A549 (cell line): ENCODE results near the gene LGR4. TPM values are rescaled to one million over a fixed set of nuclear protein-coding genes. Genes with fewer than 3 reads are reported as not detected.

Experiments
- ATAC-seq, 2 experiments: fragments of 200-7000 bp in 1 of 2; fragments of >200 bp in 1 of 2; cut with Nextera tagmentation in 1 of 2; cut with Tn5 transposase in 1 of 2; 3 replicates each; pipeline versions ENCODE4 v1.8.0 to v1.9.1; 2018 to 2020; ENCODE audit warnings: mild to moderate bottlenecking in 1 of 2, moderate library complexity in 1 of 2
- CTCF ChIA-PET: fragments of 300-600 bp; sonication (Branson Sonifier 250); formaldehyde crosslinking; extraction: SDS; loops from one replicate; lab custom pipeline; 2021; ENCODE audit warnings: antibody characterized with exemption, inconsistent platforms; lab: Yijun Ruan, JAX
- POLR2A ChIA-PET: fragments of 350-600 bp; formaldehyde crosslinking; extraction: SDS; loops from one replicate; lab custom pipeline; 2021; ENCODE audit warnings: antibody characterized with exemption, inconsistent platforms; lab: Yijun Ruan, JAX
- DNase-seq, 2 experiments: peaks; one replicate each; pipeline versions ENCODE4 v3.0.0 to v3.0.0-alpha.2; 2011 to 2016; ENCODE audit warnings: low read depth in 1 of 2, low spot score in 1 of 2
- FAIRE-seq: peaks from 2 replicates; lab custom pipeline; 2011; peaks lifted over from hg19 to GRCh38; lab: Jason Lieb, UNC
- H3K27ac ChIP-seq, 2 experiments: fragments of >200 bp; sonication (Bioruptor Twin); formaldehyde crosslinking; 3 replicates each; pipeline ENCODE4 v1.5.1; 2016 to 2017
- H3K4me1 ChIP-seq: fragments of >200 bp; sonication (Bioruptor Twin); formaldehyde crosslinking; 3 replicates; pipeline ENCODE4 v1.6.1; 2016
- H3K4me2 ChIP-seq: fragments of >200 bp; sonication (Bioruptor Twin); formaldehyde crosslinking; 3 replicates; pipeline ENCODE4 v1.6.1; 2016
- H3K4me3 ChIP-seq: fragments of >200 bp; sonication (Bioruptor Twin); formaldehyde crosslinking; 3 replicates; pipeline ENCODE4 v1.5.1; 2016
- H3K9me3 ChIP-seq: fragments of >200 bp; sonication (Bioruptor Twin); formaldehyde crosslinking; 3 replicates; pipeline ENCODE4 v1.6.1; 2016
- CEBPB ChIP-seq, 2 experiments: fragments of >200 bp in 1 of 2; sonication (Bioruptor Twin) in 1 of 2; formaldehyde crosslinking in 1 of 2; IDR thresholded peaks; 2 replicates each; pipeline ENCODE4 v1.6.1; 2012 to 2016
- CHD2 ChIP-seq: fragments of 150-350 bp; IDR thresholded peaks from 2 replicates; pipeline ENCODE4 v1.6.1; 2014; ENCODE audit warnings: low read length; ENCODE audit not compliant: partially characterized antibody
- CHD4 ChIP-seq: fragments of 200-600 bp; sonication (generic); IDR thresholded peaks from 2 replicates; pipeline ENCODE4 v1.6.1; 2016; ENCODE audit warnings: antibody characterized with exemption, mild to moderate bottlenecking, borderline replicate concordance
- ESRRA ChIP-seq: fragments of 150-350 bp; IDR thresholded peaks from 2 replicates; pipeline ENCODE4 v1.6.1; 2014; ENCODE audit warnings: mild to moderate bottlenecking, low read length, borderline replicate concordance
- FOSL2 ChIP-seq, 2 experiments: fragments of 450-650 bp in 1 of 2; fragments of >200 bp in 1 of 2; sonication (Bioruptor Twin) in 1 of 2; formaldehyde crosslinking; IDR thresholded peaks; 2 replicates each; pipeline versions ENCODE4 v1.5.0 to v1.6.1; 2016 to 2020; ENCODE audit warnings: mild to moderate bottlenecking in 1 of 2, moderate library complexity in 1 of 2
- GATA3 ChIP-seq: IDR thresholded peaks from 2 replicates; pipeline ENCODE4 v1.6.1; 2012; ENCODE audit warnings: borderline replicate concordance
- HEYL ChIP-seq: fragments of 250-450 bp; sonication (Bioruptor Pico); IDR thresholded peaks from 2 replicates; pipeline ENCODE4 v1.8.0; 2021; ENCODE audit warnings: mild to moderate bottlenecking, moderate library complexity
- HMGXB4 ChIP-seq: fragments of 250-450 bp; sonication (Bioruptor Pico); IDR thresholded peaks from 2 replicates; pipeline ENCODE4 v1.5.0; 2021; ENCODE audit warnings: mild to moderate bottlenecking, moderate library complexity, borderline replicate concordance
- HOXA7 ChIP-seq: fragments of 250-450 bp; sonication (Bioruptor Pico); IDR thresholded peaks from 2 replicates; pipeline ENCODE4 v1.5.0; 2020; ENCODE audit warnings: mild to moderate bottlenecking, moderate library complexity
- HOXB13 ChIP-seq: fragments of 250-450 bp; sonication (Bioruptor Pico); IDR thresholded peaks from 2 replicates; pipeline ENCODE4 v1.5.0; 2020; ENCODE audit warnings: low read depth, mild to moderate bottlenecking, moderate library complexity
- JUN ChIP-seq, 2 experiments: fragments of >200 bp; sonication (Bioruptor Twin); formaldehyde crosslinking; IDR thresholded peaks; 2 replicates in 1 of 2; 3 replicates in 1 of 2; pipeline ENCODE4 v1.6.1; 2016 to 2017
- JUNB ChIP-seq: fragments of >200 bp; sonication (Bioruptor Twin); formaldehyde crosslinking; IDR thresholded peaks from 2 replicates; pipeline ENCODE4 v1.6.1; 2016
- KDM1A ChIP-seq: fragments of 200-600 bp; sonication (generic); IDR thresholded peaks from 2 replicates; pipeline ENCODE4 v1.6.1; 2016; ENCODE audit warnings: low read depth, mild to moderate bottlenecking
- KDM5A ChIP-seq: fragments of 200-600 bp; sonication (generic); IDR thresholded peaks from 2 replicates; pipeline ENCODE4 v1.6.1; 2016; ENCODE audit warnings: antibody characterized with exemption, mild to moderate bottlenecking
- MAFK ChIP-seq: fragments of 450-650 bp; IDR thresholded peaks from 2 replicates; pipeline ENCODE4 v1.6.1; 2014; ENCODE audit not compliant: partially characterized antibody
- MYC ChIP-seq: IDR thresholded peaks from 2 replicates; pipeline ENCODE4 v1.6.1; 2012; ENCODE audit warnings: mild to moderate bottlenecking, inconsistent platforms, low read length, improper control_type of control experiment, borderline replicate concordance
- RAD21 ChIP-seq, 2 experiments: fragments of >200 bp in 1 of 2; sonication (Bioruptor Twin) in 1 of 2; formaldehyde crosslinking in 1 of 2; IDR thresholded peaks in 1 of 2; conservative IDR thresholded peaks in 1 of 2; 2 replicates in 1 of 2; 3 replicates in 1 of 2; pipeline ENCODE4 v1.6.1; 2012 to 2018; ENCODE audit warnings: inconsistent platforms in 1 of 2
- SMC3 ChIP-seq: fragments of >200 bp; sonication (Bioruptor Twin); formaldehyde crosslinking; IDR thresholded peaks from 3 replicates; pipeline ENCODE4 v1.6.1; 2018; ENCODE audit warnings: inconsistent platforms
- TFCP2L1 ChIP-seq: fragments of 250-450 bp; sonication (Bioruptor Pico); IDR thresholded peaks from 2 replicates; pipeline ENCODE4 v1.5.0; 2021; ENCODE audit warnings: mild to moderate bottlenecking
- ZNF302 ChIP-seq: fragments of 250-450 bp; sonication (Bioruptor Pico); IDR thresholded peaks from 2 replicates; pipeline ENCODE4 v1.9.0; 2021; ENCODE audit warnings: inconsistent platforms, mild to moderate bottlenecking, moderate library complexity
- ZSCAN20 ChIP-seq: fragments of 250-450 bp; sonication (Bioruptor Pico); IDR thresholded peaks from 2 replicates; pipeline ENCODE4 v1.8.0; 2022; ENCODE audit warnings: mild to moderate bottlenecking, moderate library complexity
- WGBS: methylation state at CpG from one replicate; pipeline ENCODE4 v1.1.6; 2017; ENCODE audit errors: missing lambda C conversion rate; 5-methylcytosine and 5-hydroxymethylcytosine counted together
- polyA plus RNA-seq, 4 experiments: library from polyadenylated mRNA; depleted of rRNA in 3 of 4; stranded (reverse); fragments of >200 nt; fragmentation: RNase III in 1 of 4; extraction: RNeasy Plus Mini Kit Qiagen cat#74134 plus additional on column Dnase treatment in 1 of 4; gene quantifications; 2 replicates in 3 of 4; 3 replicates in 1 of 4; pipeline ENCODE4 v1.2.3, GENCODE V29; 2011 to 2017
- TF ChIP-seq, protein P1 (sequence below): fragments of 450-650 bp; IDR thresholded peaks from 2 replicates; pipeline ENCODE4 v1.6.1; 2014; ENCODE audit warnings: antibody characterized with exemption

The LGR4 gene
- polyA plus RNA-seq, 2 of the 4 experiments (the other 2 are of a cell fraction), result 41.2 to 130 TPM

DNA sequence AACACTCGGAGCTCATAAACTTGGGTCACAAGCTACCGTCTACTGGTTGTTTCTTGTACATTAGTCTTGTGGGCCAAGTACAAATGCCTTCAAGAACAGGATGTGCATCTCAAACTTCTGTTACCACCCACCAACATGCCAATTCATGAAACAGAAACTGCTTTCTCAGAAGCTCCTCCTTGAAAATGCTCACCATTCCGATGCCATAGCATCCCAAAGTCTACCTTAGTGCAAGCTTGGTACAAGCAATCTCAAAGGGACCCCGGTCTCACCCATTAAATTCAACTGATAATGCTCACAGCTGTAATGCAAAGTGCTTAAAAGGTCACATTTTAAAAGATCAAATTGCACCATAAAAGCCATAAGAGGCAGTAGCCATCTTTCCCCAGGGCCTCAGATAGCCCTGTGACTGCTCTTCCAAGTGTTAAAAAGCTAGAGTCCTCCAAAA lies 77.8 kb downstream of the LGR4 start:
- ATAC-seq, result peak; percentile 13 to 25; a peak in 3 of 6 replicates
- H3K27ac ChIP-seq, result peak overlapping the region; percentile 90 to 96
- peaks cover 93% of the 10 kb centered on the region for H3K4me1 ChIP-seq
- peak in 1 of 2 experiments; percentile 61 for DNase-seq
- 32% methylated on average over 4 of the region's 4 CpGs for WGBS
- CTCF ChIA-PET, result interaction anchor here (0.7 to 7.3 kb wide), 5 partner anchors 10 to 211 kb away, joined by 3 to 37 read pairs (median 7); no protein-coding TSS in a partner anchor
- POLR2A ChIA-PET, result interaction anchor here (1.4 kb wide), 1 partner anchor 78 kb away, joined by 11 read pairs; the partner anchor contains the start of gene LGR4
- no peak for TF ChIP-seq CEBPB (IDR thresholded peaks at IDR 0.05)
- peak; percentile 56; the same call in 1 of the 2 replicates for TF ChIP-seq ZSCAN20 (CRISPR knock-in tag)
- 0 out of 2 replicates have a peak, but pooled peaks have one; percentile 9 for TF ChIP-seq ZNF302
- TF ChIP-seq SMC3, result no peak
- TF ChIP-seq HOXA7, result no peak; the same call in 1 of the 2 replicates
- TF ChIP-seq JUNB, result no peak
- H3K4me2 ChIP-seq, result peak overlapping the region; percentile 90
- no peaks in the 10 kb centered on the region for H3K9me3 ChIP-seq
- peak; percentile 39 for FAIRE-seq
- H3K4me3 ChIP-seq, result peak overlapping the region; percentile 26; the same call in 1 of the 3 replicates

- peak overlapping the region; percentile 90 to 96 for H3K27ac ChIP-seq
- 68% methylated on average over 4 of the region's 4 CpGs for WGBS
- DNase-seq, result peak in 1 of 2 experiments; percentile 46
These were observed 80.1 kb downstream of the LGR4 start for GRCh38 chr11:27392278-27393114.

DNA sequence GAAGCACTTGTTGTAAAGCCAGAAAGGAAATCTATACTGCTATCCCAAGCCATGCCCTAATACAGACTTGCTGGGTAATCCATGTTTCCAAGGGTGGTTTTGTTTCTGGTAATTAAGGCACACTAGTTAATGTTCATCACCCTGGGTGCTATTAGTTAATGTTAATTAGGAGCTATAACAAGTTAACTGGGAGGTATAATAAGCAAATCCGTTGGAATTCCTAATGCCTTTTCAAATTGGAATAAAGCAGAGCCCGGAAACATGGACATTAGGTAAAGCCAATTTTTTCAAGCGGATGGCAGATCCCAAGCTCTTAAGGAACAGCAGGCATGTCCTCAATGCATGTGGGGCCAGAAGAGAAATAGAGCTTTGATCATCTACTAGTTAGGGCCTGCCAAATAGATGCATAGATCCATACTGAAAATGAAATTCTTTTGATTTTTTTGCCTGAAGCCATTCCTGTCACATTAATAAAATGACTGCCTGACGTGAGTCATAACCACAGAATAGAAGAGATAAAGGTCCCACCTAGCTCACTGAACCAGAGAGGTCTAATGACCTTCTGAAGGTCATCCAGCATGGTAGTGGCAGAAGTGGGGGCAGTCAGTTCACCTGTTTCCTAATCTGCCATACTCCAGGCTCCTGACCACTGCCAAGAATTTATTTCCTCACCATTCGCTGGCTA lies 81.1 kb downstream of the LGR4 start:
- peaks cover 93% of the 10 kb centered on the region for H3K4me1 ChIP-seq
- H3K4me2 ChIP-seq, result peak overlapping the region; percentile 90
- H3K9me3 ChIP-seq, result no peaks in the 10 kb centered on the region
- no peak for DNase-seq
- no peak for ATAC-seq
- ChIA-PET CTCF (interaction anchor here (0.9 to 2.1 kb wide), 5 partner anchors 10 to 208 kb away, joined by 3 to 10 read pairs (median 5); no protein-coding TSS in a partner anchor), POLR2A (interaction anchor here (0.6 kb wide), 1 partner anchor 10 kb away, joined by 3 read pairs; no protein-coding TSS in a partner anchor)
- FAIRE-seq, result no peak
- 53% methylated on average over 5 of the region's 5 CpGs for WGBS
- no peak overlapping the region for H3K4me3 ChIP-seq
- TF ChIP-seq, protein P1, sequence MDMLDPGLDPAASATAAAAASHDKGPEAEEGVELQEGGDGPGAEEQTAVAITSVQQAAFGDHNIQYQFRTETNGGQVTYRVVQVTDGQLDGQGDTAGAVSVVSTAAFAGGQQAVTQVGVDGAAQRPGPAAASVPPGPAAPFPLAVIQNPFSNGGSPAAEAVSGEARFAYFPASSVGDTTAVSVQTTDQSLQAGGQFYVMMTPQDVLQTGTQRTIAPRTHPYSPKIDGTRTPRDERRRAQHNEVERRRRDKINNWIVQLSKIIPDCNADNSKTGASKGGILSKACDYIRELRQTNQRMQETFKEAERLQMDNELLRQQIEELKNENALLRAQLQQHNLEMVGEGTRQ, result no peak
- TF ChIP-seq GATA3, result peak; percentile 24; the same call in 1 of the 2 replicates
- TF ChIP-seq FOSL2 (IDR thresholded peaks at IDR 0.05), result no peak
- peak; percentile 41; the same call in 1 of the 2 replicates for TF ChIP-seq FOSL2 (CRISPR knock-in tag; IDR thresholded peaks at IDR 0.05)
- TF ChIP-seq KDM5A, result no peak
- peak; percentile 68; the same call in 1 of the 2 replicates for TF ChIP-seq ESRRA
- H3K27ac ChIP-seq, result peak overlapping the region; percentile 90 to 96

More at GRCh38 chr11:27392278-27393114, 80.1 kb downstream of the LGR4 start:
- CTCF ChIA-PET, result interaction anchor here (1.0 to 1.7 kb wide), 2 partner anchors 11 to 23 kb away, joined by 3 to 4 read pairs; no protein-coding TSS in a partner anchor
- H3K9me3 ChIP-seq, result no peaks in the 10 kb centered on the region
- POLR2A ChIA-PET, result no interaction called here
- FAIRE-seq, result no peak
- ATAC-seq, result no peak
- no peak overlapping the region for H3K4me3 ChIP-seq
- TF ChIP-seq GATA3 (peak; percentile 41; the same call in 1 of the 2 replicates), HEYL (CRISPR knock-in tag) (no peak), JUNB (peak; percentile 33; the same call in 1 of the 2 replicates), TFCP2L1 (no peak), MAFK (no peak), ZNF302 (no peak), MYC (no peak), HOXA7 (no peak), CHD2 (no peak), HMGXB4 (no peak), KDM1A (no peak), SMC3 (no peak), FOSL2 (IDR thresholded peaks at IDR 0.05) (peak; percentile 41; the same call in 1 of the 2 replicates), FOSL2 (CRISPR knock-in tag; IDR thresholded peaks at IDR 0.05) (peak; percentile 60; the same call in 1 of the 2 replicates), RAD21 (conservative IDR thresholded peaks at IDR 0.05 in 1 of 2, IDR thresholded peaks at IDR 0.05 in 1 of 2) (0 out of 5 replicates have a peak, but pooled peaks of 1 of the 2 experiments have one; percentile 19), ZSCAN20 (CRISPR knock-in tag) (no peak), JUN (IDR thresholded peaks at IDR 0.05) (no peak), CHD4 (no peak), HOXB13 (CRISPR knock-in tag) (no peak)
- peaks cover 93% of the 10 kb centered on the region for H3K4me1 ChIP-seq
- H3K4me2 ChIP-seq, result peak overlapping the region; percentile 90
